Amniotic epithelial cell (primary cell): ENCODE results near the gene OR52H1.
"Not testable (repeated sequence)": the region's sequence is repeated elsewhere in the genome, so short reads cannot be mapped to it uniquely, and the experiment has no call there.

Source experiments
- DNase-seq: peaks from one replicate; pipeline ENCODE4 v3.0.0-alpha.2; 2010; ENCODE audit warnings: low read depth

Gene OR52H1

DNA sequence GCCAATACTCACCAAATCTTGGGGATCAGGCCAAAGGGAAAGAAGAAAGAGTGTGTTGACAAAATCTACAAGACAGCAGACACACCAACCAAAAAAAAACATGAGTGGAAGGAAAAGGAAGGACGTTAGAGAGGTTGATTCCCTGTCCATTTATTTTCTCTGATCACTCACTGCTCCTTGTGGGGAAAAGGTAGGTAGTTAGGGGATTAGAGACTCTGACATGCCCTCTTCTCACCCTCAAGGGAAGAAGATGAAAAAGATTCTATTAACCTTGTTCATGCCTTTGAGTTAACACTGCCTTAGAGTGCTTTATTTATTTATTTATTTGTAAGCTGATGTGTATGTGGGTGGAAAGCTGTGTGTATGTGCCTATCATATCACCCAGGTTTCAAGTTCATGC, at the start of gene OR52H1:
TSS of gene OR52H1 (minus strand) at position 101 of the 400 bp plus-strand sequence. CDS start 3,035 bp downstream, outside the sequence.
- no peak for DNase-seq

DNA sequence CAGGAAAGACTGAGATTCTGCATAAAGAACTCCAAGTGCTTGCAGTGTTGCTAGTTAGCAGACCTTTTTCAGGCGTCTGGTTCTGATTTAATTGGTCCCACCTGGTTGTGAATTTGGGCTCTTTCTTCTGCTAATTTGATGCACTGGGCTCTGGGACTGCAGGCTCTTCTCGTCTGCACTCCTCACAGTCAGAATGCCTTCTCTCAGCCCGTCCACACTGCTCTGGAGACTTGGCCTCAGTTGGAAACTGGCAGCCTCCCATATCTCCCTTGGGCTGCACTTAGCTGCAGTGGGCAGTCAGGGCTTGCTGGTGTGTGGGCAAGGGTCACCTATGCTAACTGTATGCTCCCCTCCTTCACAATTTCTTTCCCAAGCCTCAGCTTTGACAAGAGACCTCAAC, 49.6 kb upstream of the OR52H1 start:
- DNase-seq: no peak

DNA sequence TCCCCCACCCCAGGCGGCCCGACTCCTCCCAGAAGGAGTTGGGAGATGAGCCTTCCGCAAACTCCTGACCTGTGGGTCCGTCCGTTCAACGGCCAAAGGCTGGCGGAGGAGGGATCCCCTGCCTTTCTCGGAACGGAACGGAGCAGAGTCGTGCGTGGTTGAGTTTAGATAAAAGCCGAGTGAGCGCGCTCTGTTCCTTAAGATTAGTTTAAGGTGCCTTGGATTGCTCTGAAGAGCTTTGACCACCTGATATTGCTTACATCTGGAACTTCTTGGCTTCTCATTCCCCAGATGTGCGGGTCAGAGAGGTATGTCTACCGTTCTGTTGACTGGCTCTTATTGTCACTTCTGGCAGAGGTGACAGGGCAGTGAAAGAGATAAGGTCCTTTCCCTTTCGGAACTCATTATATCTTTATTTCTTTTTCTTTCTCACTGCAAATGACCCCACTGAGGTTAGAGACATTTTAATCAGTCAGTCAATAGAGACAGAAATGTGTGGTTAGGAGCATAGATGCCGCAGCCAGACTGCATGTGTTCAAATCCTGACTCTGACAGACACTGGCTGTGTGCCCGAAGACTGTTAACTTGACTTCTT, 48.4 kb upstream of the OR52H1 start, which contains the start of gene TRIM6:
TSS of gene TRIM6 (plus strand) at position 31 of the 595 bp plus-strand sequence. CDS start at position 292, 261 bp downstream.
- peak; percentile 85 for DNase-seq

DNA sequence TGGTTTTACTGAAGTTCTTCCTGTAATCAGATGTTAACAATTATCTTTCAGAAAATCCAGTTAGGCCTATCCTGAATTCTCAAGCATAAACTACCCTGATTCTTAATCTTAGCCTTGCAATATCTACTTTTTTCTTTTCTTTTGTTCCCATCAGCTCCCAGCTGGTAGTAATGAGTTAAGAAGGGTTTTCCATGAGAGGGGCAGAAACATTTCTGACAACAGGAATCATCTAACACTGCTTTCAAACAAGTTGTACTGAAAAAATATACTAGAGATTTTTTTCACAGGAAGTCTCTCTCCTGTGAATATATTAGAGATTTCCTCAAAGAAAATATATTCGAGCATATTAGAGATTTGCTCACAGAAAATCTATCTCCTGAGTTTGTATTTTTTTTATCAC, 44.8 kb upstream of the OR52H1 start:
- no peak for DNase-seq

DNA sequence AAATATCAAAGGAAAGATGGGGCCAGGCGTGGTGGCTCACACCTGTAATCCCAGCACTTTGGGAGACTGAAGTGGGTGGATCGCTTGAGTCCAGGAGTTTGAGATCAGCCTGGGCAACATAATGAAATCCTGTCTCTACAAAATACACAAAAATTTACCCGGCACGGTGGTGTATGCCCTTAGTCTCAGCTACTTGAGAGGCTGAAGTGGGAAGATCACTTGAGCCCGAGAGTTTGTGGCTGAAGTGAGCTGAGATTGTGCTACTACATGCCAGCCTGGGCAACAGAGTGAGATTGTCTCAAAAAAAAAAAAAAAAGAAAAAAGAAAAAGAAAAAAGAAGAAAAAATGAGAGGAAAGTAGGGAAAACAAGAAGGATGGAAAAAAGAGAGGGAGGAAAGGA, 44.3 kb upstream of the OR52H1 start:
- DNase-seq: no peak

DNA sequence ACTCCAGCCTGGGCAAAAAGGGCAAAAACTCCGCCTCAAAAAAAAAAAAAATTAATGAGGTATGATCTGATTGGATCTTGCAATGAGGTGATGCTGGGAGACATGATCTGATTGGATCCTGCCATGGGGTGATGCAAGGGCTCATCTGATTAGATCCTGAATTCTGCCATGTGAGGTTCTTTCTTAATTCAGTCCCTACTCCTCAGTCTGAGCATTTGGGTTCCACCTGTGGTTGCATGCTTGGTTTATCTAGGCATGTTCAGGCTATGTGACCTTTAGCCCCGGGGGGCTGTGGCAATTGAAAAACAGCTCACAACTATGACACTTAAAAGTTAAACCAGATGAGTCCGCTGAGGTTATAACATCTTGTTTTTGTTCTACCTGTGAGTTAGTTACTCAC, 43.3 kb upstream of the OR52H1 start:
- DNase-seq: no peak

DNA sequence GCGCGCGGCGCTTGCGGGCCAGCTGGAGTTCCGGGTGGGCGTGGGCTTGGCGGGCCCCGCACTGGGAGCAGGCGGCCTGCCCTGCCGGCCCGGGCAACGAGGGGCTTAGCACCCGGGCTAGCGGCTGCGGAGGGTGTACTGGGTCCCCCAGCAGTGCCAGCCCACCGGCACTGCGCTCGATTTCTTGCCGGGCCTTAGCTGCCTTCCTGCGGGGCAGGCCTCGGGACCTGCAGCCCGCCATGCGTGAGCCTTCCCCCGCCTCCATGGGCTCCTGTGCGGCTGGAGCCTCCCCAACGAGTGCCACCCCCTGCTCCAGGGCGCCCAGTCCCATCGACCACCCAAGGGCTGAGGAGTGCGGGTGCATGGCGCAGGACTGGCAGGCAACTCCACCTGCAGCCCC, 41.6 kb upstream of the OR52H1 start:
- DNase-seq: not testable (repeated sequence)

DNA sequence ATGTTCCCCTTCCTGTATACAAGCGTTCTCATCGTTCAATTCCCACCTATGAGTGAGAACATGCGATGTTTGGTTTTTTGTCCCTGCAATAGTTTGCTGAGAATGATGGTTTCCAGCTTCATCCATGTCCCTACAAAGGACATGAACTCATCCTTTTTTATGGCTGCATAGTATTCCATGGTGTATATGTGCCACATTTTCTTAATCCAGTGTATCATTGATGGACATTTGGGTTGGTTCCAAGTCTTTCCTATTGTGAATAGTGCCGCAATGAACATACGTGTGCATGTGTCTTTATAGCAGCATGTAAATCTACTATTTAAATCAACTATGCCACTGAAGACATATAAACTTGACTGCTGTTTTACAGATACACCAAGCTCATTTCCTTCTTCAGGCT, 36.1 kb upstream of the OR52H1 start:
- not testable (repeated sequence) for DNase-seq

DNA sequence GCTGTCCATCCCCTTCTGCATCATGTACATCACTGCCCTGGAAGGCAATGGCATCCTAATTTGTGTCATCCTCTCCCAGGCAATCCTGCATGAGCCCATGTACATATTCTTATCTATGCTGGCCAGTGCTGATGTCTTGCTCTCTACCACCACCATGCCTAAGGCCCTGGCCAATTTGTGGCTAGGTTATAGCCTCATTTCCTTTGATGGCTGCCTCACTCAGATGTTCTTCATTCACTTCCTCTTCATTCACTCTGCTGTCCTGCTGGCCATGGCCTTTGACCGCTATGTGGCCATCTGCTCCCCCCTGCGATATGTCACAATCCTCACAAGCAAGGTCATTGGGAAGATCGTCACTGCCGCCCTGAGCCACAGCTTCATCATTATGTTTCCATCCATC, 32.7 kb upstream of the OR52H1 start:
- DNase-seq: no peak

DNA sequence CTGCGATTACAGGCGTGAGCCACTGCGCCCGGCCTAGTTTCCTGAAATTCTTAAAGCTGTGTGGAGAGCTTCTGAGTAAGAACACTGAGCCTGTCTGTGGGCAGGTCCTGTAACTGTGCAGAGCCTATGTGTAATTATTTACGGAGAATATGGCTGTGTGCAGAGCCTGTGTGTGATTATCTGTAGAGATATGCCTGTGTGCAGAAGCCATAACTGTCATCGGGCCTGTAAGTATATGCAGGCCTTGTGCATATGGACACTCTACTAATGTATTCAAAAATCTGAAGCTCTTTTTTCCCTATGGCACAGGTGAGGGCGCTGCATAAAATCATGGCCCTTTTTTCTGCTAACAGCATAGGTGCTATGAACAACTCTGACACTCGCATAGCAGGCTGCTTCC, 32.2 kb upstream of the OR52H1 start, which contains the start of gene OR52B6:
TSS of gene OR52B6 (plus strand) at position 301 of the 400 bp plus-strand sequence. CDS start at position 301, 0 bp downstream.
- no peak for DNase-seq

DNA sequence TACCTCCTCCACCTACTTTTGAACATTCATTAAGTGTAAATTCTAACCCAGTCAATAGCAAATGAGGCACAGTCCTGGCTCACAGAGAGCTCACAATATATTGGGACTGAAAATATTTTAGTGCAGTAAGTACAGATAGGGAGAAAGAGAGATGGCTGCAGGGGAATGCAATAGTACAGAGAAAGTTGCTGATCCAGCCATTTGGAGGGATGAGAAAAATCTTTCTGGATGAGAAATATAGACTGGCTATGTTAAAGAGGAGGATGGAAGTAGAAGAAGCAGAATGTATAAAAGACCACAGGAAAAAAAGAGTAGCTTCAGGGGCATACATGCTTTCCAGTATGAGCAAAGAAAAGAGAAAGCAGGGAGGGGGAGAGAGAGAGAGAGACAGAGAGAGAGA, 28.8 kb upstream of the OR52H1 start:
- DNase-seq: no peak

DNA sequence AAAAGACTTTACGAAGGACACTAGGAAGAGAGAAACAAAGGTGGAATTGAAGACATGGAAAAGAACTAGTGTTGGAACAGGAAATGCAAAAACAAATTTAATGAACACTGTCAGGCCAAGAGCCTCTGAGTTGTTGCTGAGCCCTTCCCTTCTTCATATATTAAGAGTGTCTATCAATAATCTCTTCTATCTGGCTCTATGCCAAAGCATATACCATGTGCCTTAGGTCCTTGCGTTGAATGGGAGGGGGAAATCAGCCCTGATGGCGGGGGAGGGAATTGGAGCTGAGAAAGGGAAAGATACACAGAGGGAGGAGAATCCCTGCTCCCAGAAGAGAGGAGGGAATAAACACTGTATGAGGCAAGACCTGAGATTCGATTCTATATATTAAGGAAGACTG, 26.8 kb upstream of the OR52H1 start:
- DNase-seq: no peak

DNA sequence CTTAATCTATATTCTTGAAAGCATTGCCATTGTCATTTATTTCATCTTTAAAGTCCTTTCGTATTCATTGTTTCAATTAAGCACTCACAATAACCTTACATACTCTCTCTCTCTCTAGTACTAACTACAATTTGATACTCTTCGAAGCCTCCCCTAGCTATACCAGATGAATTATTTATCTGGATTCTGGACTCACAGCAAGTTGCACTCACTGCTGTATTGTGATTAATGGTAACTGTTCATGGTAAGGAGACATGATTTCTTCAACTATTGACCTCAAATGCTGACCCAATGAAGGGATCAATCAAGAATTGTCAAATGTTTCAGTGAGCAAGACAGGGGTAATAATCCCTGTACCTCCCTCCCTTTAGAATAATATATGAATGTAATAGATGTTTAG, 26.3 kb upstream of the OR52H1 start:
- DNase-seq: no peak

DNA sequence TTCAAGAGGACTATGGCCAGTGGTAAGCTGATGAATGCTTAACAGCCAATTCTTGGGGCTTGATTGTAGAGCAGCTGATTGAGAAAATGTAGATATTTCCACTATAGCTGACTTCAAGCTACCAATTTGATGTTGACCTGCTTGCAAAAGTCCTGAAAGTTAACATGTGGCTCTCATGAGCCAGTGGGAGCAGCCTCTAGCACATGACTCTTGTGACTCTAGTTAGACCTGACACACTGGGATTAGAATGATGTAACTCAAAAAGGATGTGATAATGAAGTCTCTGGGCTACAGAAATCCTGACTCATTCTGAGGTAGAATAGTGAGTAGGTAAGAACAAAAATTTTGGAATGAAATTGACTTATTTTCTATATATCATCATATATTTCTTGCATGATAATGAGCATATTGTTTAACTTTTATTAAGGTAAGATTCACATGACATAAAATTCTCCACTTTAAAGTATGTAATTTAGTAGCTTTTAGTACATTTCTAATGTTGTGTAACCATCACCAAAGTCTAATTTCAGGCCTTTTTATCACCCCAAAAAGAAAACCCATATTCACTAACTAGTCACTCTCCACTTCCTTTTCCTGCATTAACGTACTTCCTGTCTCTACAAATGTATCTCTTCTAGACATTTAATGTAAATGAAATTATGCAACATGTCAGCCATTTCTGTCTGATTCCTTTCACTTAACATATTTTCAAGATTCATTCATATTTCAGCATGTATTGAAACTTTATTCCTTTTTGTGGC, 16.1 kb upstream of the OR52H1 start:
- no peak for DNase-seq

DNA sequence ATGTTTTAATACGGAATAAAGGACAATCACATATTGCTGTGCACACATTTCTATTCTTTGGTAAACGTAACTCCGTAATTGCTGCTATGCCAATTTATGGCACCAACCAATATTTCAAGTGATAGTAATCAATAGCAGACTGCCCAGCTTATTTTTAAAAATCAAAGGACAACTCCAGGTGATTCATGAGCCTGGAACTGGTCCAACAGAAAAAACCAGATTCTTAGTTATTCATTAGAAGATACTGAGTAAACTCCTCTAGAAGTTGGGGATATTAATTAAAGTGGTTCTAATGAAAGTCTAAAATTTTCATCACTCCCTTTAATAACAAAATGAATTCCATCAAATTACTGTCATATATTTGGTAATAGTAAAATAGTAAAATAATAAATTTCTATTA, 9.4 kb upstream of the OR52H1 start:
- DNase-seq: no peak

DNA sequence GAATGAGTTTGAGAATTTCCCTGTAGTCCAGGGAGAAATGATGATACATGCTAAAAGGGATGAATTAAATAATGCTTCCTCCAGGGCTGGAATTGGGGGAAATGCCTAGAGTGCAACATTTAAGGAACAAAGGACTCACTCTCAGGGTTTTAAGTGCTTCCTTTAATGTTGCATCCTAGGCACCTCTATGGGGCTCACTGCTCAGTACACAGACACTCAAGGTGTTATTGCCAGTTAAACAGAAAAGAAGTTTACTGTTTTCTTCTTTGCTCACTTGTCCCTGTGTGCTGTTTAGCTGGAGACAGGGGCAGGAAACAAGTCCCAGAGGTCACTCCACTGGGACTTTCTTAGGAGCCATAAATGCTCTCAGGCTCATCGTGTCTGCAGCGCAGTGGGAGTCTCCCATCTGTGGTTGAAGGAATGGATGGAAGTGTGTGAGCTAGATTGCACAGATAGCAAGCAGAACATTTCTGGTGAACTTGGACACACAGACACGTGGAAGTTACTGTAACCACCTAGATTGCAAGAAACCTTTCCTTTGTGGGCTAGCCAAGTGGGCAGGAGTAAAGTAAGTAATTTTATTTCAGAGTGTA, 8.4 kb upstream of the OR52H1 start:
- DNase-seq: peak; percentile 3

DNA sequence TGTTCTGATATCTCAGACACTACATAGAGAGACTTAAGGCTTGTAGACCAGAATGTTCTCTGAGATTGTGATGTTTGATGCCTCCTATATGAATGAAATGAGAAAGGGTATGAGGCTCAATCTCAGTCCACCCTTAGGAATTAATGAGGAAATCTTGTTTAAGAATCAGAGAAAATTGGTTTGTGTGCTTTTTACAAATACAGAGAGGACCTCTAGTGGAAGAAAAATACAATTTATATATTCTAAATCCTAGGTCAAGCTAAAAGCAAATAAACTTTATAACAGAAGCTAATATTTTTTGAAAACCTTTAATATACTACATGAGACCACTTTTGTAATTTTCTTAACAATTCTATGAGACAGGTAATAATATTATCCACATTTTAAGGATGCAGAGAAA, 5.0 kb upstream of the OR52H1 start:
- DNase-seq: no peak

DNA sequence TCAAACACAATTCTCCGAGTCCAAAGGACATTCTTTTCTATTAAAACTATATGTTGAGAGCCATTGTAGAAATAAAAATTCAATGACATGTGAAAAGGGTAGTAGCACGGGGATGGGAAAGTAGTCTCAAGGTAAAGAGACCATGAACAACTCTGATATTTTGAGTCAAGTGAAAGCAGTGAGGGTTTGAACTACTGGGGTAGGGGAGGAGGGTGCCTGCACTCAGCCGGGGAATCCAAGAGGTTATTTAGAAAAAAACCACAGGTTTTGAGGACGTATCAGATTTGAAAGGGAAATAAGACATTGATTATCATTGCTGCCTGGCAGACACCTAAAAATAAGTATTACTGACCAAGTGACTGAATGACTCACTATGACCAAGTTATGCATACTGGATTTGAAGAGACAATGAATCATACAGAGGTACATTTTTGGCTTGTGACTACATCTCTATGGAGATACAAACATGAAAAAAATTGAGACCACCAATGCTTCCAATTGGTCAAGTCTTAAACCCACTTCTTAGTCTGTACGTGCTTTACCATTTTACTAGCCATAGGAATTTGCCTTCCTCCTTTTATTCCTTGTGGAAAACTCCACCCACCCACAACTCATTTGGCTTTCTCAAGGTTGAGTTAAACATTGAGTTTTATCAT, 2.2 kb upstream of the OR52H1 start:
- peak; percentile 57 for DNase-seq

DNA sequence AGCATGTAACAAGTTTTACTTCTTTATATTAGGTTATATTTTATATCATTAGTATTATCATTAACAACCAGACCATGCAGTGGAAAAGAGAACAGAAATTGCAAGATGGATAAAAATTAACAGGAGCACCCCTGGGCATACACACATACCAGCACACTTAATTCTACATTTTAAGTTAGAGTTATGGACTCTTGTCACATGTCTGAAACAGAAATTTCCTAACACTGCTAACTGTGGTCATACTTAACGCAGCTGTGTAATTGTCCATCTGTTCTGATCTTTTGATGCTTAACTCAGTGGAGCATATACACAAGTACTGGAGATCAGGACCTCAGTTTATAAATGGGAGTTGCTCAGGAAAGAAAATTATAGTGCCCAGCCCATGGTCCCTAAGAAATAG, 358 bp downstream of the OR52H1 start:
- DNase-seq: no peak

DNA sequence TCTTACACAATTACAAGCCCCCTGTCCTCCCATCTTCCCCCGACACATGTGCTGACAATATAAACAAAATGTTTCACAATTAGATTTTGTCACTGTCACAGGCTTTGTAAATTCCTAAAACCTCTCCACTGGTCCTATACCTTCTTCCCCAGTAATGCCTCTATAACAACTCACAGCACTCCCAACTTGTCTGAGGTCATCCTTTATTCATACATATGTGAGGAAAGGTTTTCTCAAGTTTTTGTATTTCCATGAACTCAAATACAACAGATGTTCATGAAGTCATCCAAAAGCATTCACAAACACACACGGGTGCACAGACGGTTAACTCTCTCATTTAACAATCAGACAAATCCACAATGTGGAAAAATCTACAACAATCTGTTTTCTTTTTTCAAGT, 1.9 kb downstream of the OR52H1 start:
- DNase-seq: no peak

DNA sequence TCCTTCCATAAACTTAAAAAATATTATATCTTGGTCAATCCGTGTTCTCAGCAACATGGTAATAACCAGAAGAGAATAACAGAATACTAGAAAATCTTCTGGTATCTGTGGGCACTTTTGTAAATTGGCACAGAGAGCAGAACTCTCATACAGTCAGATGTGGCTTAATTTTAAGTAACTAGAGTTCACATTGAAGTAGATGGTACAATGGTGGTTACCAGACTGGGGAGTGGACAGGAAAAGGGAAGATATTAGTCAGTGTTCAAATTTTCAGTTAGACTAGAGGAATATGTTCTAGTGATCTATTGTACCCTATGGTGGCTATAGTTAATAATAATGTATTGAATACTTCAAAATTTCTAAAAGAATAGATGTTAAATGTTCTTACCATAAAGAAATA, 6.9 kb downstream of the OR52H1 start:
- no peak for DNase-seq

DNA sequence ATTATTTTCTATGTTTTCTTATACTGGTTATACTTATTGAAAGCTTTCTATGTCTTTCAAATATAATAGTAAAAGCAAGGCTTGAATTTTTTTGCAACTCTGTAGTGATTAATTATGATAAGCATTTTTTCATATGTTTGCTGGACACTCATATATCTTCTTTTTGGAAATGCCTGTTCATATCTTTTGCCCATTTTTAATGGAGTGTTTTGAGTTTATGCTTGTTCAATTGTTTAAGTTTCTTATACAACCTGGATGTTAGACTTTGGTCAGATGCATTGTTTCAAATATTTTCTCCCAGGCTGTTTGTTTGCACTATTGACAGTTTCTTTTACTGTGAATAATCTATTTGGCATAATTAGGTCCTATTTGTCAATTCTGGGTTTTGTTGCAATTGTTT, 11.9 kb downstream of the OR52H1 start:
- DNase-seq: no peak

DNA sequence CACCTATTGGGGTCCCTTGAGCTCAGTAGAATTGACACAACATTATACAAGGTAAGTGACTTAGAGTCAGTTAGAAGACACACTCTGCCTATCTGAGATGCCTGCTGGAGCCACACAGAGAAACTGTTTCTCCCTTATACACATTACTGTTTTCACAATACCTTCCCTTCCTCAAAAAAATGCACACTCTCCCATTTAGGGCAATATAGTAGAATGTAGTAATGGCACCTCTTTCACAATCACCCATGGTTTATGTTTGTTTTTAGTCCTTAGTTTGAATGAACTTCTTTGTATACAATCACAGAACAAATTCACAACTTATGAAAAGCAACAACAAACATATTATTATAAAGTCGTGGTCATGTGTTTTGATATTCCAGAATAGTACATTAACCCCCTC, 14.3 kb downstream of the OR52H1 start:
- DNase-seq: peak; percentile 3
